GM20000 (cell line): ENCODE measurements around the gene SLC38A7.

Experiments
- DNase-seq: peaks from one replicate; pipeline ENCODE4 v3.0.0; 2012; ENCODE audit warnings: low spot score
- TF ChIP-seq, protein P1 (sequence below): IDR thresholded peaks from 2 replicates; pipeline ENCODE4 v1.5.1; 2012; ENCODE audit warnings: mild to moderate bottlenecking, control low read depth; ENCODE audit errors: extremely low read depth, missing control alignments

The SLC38A7 gene

DNA sequence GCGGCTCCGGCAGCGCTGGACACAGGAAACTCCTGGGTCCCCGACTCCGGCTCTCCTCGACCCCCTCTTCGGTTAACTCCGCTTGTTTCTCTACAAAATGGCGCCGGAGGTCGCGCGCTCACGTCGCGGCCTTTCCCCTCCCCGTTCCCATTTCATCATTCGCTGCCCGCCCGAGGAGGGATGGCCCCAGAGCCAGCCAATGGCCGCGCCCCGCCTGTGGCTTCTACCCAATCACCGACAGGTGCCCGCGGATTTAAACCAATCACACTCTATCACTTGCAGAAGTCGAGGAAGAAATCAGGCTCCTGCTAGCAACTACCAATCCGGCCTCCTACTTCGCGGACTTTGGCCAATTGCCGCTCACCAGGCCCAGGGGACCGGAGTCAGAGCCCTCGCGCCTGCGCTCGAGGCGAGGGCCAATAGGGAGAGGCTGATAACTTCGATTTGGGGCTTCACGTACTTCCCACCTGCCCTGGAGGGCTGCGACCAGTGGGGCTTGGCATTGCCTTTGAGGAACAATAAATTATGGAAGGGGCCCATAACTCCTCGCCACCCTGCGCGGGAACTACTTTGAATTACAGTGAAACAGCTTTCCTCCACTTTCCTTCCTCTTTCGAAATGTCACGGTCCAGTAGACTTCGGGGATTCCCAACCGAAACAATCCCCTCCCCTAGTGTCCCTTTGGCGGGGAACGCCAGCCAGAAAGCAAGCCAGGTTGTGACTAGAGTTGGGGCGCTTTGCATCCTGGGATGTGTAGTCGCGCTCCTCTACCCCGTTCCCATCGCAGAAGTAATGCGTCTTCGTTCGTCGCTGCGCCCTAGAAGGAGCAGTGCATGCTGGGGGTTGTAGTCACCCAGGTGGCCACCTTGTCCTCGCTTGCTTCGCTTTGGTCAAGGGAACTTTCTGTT lies 54.6 kb downstream of the SLC38A7 start, which contains the start of gene CNOT1:
TSS of gene CNOT1 (minus strand) at position 94 of the 908 bp plus-strand sequence. CDS start 30,489 bp downstream, outside the sequence.
- TF ChIP-seq, protein P1, sequence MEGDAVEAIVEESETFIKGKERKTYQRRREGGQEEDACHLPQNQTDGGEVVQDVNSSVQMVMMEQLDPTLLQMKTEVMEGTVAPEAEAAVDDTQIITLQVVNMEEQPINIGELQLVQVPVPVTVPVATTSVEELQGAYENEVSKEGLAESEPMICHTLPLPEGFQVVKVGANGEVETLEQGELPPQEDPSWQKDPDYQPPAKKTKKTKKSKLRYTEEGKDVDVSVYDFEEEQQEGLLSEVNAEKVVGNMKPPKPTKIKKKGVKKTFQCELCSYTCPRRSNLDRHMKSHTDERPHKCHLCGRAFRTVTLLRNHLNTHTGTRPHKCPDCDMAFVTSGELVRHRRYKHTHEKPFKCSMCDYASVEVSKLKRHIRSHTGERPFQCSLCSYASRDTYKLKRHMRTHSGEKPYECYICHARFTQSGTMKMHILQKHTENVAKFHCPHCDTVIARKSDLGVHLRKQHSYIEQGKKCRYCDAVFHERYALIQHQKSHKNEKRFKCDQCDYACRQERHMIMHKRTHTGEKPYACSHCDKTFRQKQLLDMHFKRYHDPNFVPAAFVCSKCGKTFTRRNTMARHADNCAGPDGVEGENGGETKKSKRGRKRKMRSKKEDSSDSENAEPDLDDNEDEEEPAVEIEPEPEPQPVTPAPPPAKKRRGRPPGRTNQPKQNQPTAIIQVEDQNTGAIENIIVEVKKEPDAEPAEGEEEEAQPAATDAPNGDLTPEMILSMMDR, result no peak
- DNase-seq, result peak; percentile 90

DNA sequence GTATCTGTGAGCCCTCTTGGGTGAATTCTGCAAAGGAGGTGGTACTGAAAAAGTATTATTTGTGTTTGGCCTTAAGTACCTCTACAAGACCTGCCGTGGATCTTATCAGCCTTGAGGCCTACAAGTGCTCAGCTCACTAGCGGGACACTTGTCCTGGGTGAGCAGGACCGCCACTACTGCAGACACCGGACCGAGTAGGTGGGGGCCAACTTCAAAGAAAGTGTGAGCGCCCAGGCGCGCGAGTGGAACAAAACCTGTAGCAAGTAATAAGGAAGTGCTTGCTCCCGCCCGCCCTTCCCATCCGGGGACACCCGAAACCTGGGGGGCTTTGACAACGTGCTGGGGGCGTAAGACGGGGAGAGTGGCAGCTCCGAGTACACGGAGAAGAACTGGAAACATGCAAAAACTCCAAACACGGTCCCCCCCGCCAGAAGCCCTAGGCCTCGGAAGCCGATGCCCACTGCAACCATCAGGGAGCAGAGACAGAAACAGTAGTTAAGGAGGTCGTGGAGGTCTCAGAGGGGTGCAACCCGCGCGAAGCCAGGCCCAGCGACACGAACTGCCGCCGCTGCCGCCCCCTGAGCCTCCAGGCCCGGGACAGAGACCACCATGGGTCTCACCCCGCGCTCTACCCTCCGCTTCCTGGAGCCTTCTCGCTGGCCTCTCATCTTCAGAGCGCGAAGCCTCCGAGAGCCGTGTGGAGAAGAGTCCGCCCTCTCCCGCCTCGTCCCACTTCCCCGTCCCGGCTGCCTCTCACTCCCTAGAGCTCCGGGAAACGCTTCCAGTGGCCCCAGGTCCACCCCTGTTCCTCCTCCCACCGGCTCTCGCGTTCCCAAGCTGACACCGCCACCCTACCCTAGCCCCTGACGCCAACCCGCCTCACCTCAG lies 55.5 kb downstream of the SLC38A7 start:
- DNase-seq, result no peak
- TF ChIP-seq, protein P1, result no peak

DNA sequence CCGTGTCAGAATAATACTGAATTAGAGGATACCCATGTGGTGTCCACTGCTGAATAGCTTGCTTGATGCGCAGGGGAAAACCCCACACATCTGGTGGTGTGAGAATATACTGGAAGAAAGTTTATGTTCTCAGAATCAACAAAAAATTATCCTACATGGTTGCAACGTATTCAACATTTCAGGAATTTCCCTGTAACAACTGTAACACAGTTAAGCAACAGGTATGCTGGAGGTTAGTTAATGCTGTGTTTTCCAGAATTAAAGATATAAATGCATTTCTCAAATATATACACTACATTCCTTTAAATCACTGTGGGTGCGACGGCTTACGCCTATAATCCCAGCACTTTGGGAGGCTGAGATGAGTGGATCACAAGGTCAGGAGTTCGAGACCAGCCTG lies 60.4 kb downstream of the SLC38A7 start:
- DNase-seq, result no peak
- TF ChIP-seq, protein P1, result no peak

DNA sequence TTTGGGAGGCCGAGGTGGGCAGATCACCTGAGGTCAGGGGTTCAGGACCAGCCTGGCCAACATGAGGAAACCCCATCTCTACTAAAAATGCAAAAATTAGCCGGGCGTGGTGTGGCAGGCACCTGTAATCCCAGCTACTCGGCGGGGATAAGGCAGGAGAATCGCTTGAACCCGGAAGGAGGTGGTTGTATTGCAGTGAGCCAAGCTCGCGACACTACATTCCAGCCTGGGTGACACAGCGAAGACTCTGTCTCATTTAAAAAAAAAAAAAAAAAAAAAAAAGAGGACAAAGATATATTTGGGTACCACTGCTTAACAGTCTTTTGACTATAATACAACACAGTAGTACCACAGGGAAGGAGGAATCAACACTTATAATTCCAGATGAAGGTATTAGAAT lies 64.2 kb downstream of the SLC38A7 start:
- TF ChIP-seq, protein P1, result no peak
- no peak for DNase-seq

DNA sequence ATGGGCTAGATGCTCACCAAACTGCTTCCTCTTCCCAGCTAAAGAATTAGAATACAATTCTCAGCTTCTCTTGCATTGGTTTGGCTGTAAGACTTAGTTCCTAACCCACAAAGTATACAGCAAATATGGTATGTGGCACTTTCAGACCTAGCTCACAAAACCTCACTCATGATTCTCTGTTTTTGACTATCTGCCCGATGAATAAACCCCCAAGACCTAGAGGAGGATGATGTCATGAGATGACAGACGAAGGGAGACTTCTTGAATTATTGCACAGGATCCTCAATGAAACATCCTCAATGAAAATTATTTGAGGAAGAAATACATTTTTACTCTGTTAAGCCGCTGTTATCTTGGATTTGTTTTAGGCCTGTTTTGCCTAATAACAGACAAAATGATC lies 69.3 kb downstream of the SLC38A7 start:
- TF ChIP-seq, protein P1, result no peak
- DNase-seq, result no peak
